HG03558 (cell line): ENCODE data around the gene ZNF469.
"Not testable (repeated sequence)": the region's sequence is repeated elsewhere in the genome, so short reads cannot be mapped to it uniquely, and the experiment has no call there.

ENCODE experiments used
- ATAC-seq: cut with Tn5 transposase; IDR thresholded peaks from one replicate; pipeline ENCODE4 v1.9.1; 2021; ENCODE audit warnings: moderate number of reproducible peaks; ENCODE audit not compliant: unreplicated experiment; ENCODE audit errors: extremely low read depth

ZNF469 gene

GRCh38 chr16:88356727-88357199 lies 26.0 kb upstream of the ZNF469 start:
- ATAC-seq: no peak

GRCh38 chr16:88357317-88358022 lies 25.3 kb upstream of the ZNF469 start:
- ATAC-seq: no peak

GRCh38 chr16:88358023-88358420 lies 24.7 kb upstream of the ZNF469 start:
- ATAC-seq: no peak

- ATAC-seq: no peak
These were observed 23.8 kb upstream of the ZNF469 start for GRCh38 chr16:88359008-88359407.

- ATAC-seq: not testable (repeated sequence)
These were observed 22.4 kb upstream of the ZNF469 start for GRCh38 chr16:88360401-88360800.

DNA sequence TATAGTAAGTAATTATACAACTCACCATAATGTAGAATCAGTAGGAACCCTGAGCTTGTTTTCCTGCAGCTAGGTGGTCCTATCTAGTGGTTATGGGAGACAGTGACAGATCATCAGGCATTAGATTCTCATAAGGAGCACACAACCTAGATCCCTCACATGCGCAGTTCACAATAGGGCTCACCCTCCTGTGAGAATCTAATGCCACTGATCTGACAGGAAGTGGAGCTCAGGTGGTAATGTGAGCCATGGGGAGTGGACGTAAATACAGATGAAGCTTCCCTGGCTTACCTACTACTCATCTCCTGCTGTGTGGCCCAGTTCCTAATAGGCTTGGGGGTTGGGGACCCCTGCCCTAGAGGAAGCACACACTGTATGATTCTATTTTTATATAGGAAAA lies 21.8 kb upstream of the ZNF469 start:
- no peak for ATAC-seq

DNA sequence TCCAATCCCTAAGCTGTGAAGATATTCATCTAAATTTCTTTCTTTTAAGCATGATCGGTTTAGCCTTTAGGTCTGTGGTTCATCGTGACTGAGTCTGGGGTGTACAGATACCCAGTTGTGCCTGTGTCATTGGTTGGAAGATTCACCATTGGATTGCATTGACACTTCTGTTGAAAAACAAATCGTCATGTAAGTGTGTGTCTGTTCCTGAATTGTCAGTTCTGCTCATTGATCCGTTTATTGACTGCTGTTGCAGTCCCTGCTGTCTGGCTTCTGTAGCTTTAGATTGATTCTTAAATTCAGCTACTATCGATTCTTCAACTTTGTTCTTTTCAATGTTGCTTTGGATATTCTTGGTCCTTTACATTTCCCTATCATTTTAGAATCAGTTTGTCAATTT lies 21.0 kb upstream of the ZNF469 start:
- no peak for ATAC-seq

DNA sequence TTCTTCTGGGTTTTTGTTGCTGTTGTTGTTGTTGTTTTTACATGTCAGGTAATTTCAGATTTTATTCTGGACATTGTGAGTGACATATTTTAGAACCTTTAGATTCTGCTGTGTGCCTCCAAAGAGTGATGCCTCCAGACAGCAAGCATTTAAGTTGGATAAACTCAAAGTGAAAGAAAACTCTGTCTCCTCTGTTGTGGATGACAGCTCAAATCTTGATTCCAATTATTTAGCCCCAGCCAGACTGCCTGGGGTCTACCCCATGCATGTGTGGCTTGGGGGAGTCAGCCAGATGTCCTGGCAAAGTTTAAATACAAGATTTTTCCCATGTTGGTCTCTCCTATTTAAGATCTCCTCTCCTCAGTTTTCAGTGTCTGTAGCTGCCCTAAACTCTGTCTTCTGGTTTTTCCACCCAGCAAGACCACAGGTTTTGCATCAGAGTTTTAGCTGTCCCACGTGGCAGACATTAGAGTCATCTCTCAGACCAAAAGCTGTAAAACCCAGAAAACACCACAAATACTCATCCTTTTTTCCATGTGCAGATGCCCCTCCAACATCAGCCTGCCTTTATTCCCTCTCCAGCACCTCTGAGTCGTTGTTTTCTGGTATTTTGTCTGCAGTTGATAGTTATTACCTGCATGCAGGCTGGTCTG lies 19.4 kb upstream of the ZNF469 start:
- ATAC-seq: no peak

DNA sequence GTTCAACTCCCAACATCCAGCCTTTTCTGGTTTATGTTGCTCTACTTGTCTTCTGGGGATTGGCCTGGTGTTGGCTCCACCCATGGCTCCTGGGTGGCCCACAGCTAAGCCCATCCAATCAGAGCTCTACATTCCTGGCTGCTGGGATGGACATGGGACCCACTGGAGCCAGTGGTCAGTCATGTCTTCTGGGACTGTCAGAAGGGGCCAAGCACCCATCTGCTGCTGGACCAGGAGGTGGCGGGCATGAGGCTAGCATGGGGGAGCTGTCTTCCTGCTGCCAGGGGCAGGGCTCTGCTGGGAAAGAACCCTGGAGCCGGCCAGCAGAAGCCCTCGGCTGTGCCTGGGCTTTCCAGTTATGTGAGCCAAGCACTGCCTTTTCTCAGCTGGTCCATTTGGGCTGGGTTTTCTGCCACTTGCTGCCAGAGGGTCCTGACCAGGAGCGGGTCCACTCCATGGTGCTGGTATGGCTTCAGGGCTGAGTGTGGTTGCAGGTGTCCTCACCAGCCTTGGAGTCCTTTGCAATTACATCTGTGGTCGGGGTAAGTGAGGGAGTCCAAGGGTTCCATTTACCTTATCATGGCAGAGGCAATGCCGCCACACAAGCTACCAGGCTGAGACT lies 17.4 kb upstream of the ZNF469 start:
- no peak for ATAC-seq

GRCh38 chr16:88366032-88366703 lies 16.6 kb upstream of the ZNF469 start:
- no peak for ATAC-seq

GRCh38 chr16:88366704-88367047 lies 16.1 kb upstream of the ZNF469 start:
- ATAC-seq: no peak

GRCh38 chr16:88367560-88367959 lies 15.2 kb upstream of the ZNF469 start:
- no peak for ATAC-seq

DNA sequence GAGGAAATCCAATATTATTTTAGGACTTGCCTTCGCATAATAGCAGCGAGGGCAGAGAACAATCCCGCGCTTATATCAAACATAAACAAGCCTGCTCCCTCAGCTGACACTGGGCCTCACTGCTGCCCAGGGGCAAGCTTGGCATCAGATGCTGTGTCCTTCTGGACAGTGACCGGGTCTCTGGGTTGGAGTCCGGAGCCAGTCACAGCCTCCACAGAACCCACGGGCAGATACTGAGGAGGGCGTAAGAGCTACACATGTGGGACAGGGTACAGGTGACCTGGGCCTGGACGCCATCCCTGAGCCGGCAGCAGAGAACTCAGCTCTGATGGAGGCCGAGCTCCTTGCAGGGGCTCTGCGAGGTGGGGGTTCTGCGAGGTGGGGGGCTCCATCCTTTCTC lies 14.7 kb upstream of the ZNF469 start:
- no peak for ATAC-seq

DNA sequence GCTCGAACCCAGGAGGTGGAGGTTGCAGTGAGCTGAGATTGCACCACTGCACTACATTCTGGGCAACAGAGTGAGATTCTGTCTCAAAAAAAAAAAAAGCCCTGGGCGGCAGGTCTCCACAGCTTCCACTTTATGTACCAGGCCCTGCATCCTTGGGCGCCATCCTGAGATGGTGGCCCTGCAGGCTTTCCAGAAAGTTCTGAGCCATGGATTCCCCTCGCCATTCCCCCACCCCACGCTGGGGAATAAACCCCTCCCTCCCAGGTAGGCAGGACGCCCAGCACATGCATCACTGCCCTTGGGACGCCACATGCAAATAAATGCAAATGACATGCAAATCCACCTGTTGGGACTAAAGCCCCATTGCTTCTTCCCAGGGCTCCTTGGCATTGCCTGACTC lies 13.8 kb upstream of the ZNF469 start:
- no peak for ATAC-seq

- ATAC-seq: no peak
These were observed 13.2 kb upstream of the ZNF469 start for GRCh38 chr16:88369447-88370008.

DNA sequence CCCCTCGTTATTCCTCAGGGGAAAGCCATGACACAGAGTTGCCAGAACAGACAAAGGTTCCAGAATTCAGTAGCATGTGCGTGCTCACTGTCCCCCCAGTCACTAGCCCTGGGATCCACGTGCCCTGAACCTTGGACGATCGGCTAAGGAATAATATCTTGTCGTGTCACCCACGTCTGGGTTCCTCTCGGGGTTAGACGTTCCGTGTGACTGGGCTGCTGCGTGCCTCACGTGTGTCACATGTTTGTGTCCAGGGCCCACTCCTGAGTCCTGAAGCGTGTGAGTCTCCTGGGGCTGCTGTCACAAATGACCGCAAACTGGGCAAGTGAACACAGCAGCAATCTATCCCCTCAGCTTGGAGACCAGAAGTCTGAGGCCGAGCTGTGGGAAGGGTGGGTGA lies 12.4 kb upstream of the ZNF469 start:
- ATAC-seq: no peak

DNA sequence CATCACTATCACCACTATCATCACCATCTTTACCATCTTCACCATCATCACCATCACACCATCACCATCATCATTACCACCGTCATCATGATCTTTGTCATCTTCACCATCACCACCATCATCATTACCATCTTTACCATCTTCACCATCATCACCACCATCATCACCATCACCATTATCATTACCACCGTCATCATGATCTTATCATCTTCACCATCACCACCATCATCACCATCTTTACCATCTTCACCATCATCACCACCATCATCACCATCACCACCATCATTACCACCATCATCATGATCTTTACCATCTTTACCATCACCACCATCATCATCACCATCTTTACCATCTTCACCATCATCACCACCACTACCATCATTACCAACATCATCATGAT lies 10.2 kb upstream of the ZNF469 start:
- ATAC-seq: no peak

DNA sequence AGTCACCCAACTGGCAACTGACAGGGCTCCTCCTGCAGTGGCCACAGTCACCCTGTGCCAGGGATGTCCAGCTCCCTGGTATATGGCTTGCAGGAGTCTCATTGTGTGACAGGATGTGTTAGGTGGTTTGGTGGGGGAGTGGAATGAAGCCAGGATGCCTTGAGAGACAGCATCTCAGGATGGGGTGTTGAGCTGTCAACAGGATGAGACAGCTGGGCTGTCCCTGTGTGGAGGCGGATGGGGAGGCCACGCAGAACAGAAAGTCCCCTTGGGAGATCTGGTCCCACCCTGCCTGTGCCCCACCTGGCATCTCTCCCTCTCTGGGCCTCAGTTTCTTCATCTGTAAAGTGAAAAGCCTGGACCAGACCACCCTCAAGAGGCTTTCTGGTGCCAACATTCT lies 9.5 kb upstream of the ZNF469 start:
- ATAC-seq: no peak

DNA sequence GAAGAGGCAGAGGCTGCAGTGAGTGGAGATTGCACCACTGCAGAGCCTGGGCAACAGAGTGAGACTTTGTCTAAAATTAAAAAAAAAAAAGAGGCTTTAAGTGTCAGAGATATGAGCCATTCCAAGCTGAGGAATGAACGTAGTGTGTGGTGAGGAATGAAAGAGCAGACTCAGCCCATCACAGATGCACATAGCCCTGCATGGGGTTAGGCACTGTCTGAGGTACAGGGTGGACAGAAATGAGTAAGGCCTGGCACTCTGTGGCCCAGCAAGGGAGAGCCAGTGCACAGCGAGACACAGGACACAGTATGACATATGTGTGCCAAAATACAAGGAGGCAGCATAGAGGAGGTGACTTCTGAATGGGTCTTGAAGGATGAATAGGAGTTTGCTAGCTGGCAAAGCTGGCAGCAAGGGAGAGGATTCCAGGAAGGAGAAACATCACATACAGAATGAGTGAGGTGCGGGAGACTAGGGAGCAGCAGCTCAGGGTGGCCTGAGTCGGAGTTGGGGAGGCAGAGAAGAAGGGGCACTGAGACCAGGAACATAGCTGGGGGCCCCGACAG lies 8.7 kb upstream of the ZNF469 start:
- ATAC-seq: no peak

- ATAC-seq: no peak
These were observed 8.0 kb upstream of the ZNF469 start for GRCh38 chr16:88374736-88375135.
